ENCODE data around the gene DMBT1.

DMBT1 gene

DNA sequence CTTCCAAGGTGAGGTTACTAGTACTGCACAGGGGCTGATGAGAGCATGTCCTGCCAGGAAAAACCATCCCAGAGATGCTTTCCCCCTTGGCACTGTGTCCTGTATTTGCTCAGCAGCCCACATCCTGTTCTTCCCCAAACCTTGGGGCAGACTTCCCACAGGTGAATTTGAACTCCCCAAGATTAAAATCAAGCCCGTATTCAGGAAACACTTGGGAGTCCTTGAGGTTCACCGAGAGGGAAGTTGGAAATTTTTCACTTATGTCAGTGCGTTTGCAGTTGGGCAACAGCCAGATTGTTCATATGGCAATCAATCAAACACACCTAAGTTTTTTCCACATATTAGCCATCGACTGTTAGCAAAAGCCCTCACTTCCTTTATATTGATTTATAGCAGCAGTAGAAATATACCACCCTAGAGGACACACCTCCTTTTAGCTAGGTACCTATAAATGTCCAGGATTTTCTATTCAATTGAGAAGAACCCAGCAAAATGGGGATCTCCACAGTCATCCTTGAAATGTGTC lies at the start of gene DMBT1:
DMBT1 (plus strand) TSS at position 476 of the 526 bp plus-strand sequence; CDS start at position 493, 17 bp downstream.
- no peak for DNase-seq

- no peak for DNase-seq
These were observed 47.5 kb upstream of the DMBT1 start for GRCh38 chr10:122513053-122513452.

- DNase-seq: no peak
These were observed 46.3 kb upstream of the DMBT1 start for GRCh38 chr10:122514045-122514840.

GRCh38 chr10:122515022-122515424 lies 45.5 kb upstream of the DMBT1 start:
- DNase-seq: peak in 1 of 2 donors; percentile 12

DNA sequence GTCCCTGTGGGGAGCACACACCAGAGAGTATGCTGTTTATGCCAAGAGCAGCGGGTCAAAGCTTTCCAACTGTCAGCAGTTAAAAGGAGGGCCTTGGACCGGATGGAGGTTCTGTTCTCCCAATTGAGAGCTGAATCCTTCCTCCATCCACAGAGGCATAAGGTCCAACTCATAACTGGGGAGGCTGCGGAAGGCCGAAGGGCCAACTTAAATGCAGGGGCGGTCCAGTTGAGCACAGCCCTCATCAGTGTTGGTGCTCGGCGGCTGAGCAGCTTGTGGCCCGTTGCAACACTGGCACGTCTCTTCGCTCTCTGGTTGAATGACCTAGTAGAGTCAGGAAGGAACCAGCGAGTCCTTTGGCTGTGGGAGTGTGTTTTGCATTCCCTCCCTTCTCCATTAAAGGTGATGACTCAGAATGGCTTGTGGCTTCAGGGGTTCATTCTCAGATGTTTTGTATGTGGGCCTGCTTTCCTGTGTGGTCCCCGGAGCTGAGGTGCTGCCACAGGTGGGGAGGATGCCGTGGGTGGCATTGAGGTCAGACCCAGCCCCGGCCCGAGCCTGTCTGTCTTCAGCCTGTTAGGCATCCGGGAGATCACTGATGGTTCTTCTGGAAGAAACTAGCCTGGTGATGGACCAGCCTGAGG lies 44.8 kb upstream of the DMBT1 start:
- DNase-seq: no peak

DNA sequence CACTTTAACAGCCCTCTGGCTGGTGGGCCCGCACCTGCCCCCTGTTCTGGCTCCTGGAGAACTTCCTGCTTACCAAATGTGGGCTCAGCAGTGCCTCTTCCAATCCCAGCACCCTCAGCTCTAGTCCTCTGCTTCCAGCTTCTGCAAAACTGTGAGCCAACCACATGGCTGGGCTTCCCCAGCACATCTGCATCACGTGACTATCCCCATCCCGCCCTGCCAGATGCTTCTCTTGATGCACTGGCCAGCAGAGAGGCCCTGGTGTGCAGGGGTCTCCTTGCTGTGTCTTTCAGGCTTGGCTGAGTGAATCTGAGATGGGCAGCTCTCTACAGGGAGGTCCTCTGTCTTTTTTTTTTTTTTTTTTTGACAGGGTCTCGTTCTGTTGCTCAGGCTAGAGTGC lies 43.8 kb upstream of the DMBT1 start:
- peak in 1 of 2 donors; percentile 13 for DNase-seq

- DNase-seq: no peak
These were observed 41.4 kb upstream of the DMBT1 start for GRCh38 chr10:122519144-122519543.

DNA sequence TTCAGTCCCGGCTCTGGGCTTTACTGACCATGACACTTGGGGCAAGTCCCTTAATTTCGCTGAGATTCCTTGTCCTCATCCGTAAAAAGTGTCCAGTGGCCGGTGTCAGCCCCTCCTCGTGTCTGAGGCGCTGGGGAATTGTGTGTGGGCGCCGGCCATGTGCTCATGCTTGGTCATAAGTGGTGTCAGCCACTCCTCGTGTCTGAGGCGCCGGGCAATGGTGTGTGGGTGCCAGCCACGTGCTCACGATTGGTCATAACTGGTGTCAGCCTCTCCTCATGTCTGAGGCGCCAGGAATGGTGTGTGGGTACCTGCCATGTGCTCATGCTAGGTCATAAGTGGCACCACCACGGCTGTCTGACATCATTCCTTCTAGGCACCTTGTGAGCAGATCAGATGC lies 40.7 kb upstream of the DMBT1 start:
- no peak for DNase-seq

- DNase-seq: no peak
These were observed 39.5 kb upstream of the DMBT1 start for GRCh38 chr10:122521011-122521410.

GRCh38 chr10:122524811-122525210 lies 35.7 kb upstream of the DMBT1 start:
- DNase-seq: no peak

- DNase-seq: no peak
These were observed 34.8 kb upstream of the DMBT1 start for GRCh38 chr10:122525788-122526187.

DNA sequence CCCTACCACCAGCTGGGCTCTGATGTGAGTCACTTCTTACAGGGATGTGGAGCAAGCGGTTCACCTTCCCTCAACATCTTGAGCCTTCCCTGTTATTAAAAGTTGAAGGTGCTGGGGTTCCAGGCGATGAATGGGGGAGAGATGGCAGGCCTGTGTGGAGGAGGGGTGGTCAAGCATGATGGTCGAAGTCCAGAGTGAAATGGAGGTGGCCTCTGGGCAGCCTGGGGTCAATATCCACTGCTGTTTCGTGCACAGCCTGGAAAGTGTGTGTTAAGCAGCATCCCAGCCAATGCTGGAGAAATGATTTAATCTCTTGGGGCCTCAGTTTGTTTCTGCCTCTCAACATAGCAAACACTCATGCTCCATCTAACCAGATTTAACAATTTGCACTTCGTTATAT lies 33.7 kb upstream of the DMBT1 start:
- DNase-seq: no peak

DNA sequence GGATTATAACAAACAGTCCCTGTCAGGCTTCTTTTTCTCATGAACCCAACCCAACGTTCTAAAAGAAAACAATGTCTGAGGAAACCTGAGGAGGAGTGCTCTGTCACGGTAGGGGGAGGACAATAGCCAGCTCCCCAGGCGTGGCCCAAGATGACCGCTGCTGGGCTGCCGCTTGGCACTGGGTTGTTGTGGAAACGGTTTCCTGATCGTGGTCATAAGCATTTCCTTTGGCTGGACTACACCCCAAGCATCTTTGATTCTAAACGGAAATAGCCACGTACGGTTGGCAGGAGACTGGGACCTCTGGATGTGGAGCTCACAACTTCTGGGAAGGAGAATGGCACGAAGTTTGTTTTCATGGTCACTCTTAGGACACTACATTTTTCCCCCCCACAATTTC lies 30.4 kb upstream of the DMBT1 start:
- no peak for DNase-seq

GRCh38 chr10:122531261-122531660 lies 29.3 kb upstream of the DMBT1 start:
- DNase-seq: no peak

GRCh38 chr10:122531939-122532338 lies 28.6 kb upstream of the DMBT1 start:
- no peak for DNase-seq

GRCh38 chr10:122532601-122533296 lies 27.8 kb upstream of the DMBT1 start:
- DNase-seq: no peak

DNA sequence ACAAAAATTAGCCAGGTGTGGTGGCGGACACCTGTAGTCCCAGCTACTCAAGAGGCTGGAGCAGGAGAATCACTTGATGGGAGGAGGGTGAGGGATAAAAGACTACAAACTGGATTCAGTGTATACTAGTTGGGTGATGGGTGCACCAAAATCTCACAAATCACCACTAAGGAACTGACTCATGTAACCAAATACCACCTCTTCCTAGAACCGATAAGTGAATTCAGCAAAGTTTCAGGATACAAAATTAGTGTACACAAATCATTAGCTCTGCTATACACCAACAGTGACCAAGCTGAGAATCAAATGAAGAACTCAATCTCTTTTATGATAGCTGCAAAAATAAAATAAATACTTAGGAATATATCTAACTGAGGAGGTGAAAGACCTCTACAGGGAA lies 23.0 kb upstream of the DMBT1 start:
- no peak for DNase-seq

GRCh38 chr10:122541541-122542002 lies 19.0 kb upstream of the DMBT1 start:
- DNase-seq: no peak

- peak in 1 of 2 donors; percentile 8 for DNase-seq
These were observed 16.7 kb upstream of the DMBT1 start for GRCh38 chr10:122543676-122544445.

DNA sequence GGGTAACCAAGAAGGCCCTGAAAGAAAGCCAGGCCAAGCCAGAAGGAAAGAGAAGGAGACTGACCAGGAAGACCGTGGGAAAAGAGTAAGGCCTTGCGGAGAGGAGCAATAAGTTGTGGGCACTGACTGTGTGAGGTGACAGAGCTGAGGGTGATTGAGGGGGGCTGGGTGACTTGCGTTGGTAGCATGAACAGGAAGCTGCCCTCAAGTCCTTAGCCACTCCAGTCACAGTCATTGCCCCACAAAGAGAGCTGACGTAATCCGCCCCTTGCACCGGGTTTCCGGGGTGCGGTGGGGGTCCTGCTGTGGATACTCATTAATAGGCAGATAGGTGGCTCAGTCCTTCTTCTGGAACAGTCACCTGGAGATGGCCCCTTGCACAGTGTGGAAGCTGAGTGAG lies 16.1 kb upstream of the DMBT1 start:
- DNase-seq: no peak

DNA sequence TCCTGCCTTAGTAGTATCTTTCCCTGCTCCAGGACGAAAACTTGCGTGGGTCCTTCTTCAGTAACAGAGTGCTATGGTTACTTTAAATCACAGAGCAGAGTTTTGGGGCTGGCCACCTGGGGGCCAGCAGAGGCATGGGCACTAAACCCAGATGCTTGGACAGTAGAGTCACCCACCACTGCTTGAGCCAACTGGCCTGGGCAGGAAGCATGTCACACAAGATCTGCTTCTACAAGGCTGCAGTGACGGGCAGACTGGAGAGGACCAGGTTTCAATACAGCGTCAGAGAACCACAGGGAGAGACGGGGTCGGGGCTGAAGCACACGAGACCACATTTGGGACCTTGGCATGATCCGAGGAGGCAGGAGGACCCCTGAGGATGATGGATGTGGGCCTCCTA lies 14.3 kb upstream of the DMBT1 start:
- DNase-seq: no peak

DNA sequence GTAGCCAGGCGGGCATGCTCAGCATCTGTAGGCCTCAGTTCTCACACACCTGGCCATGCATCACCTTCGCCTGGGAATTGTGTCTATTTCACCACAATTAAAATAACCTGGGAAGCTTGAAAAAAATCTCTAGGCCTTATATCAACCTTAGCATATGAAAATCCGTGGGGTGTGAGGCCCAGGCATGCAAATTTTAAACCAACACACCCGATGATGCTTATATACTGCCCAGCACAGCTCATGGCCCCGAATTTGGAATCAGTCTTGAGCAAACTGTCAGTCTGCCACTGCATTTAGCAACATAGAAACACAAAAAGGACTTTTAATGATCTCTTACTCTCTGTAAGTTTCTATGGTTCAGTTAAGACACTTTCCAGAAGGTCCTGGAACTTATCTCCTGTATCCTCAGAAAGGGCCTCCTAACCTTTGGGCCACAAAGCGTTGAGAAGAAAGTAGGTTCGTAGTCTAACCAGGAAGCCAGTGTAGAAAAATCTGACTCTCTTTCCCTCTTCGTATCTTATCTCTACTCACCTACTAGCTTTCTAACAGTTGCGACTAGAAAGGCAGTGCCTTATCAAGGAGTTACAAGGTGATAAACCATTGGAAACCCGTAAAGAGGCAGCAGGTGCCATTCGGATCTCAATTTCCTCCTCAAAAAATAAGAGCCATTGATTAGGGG lies 12.0 kb upstream of the DMBT1 start:
- no peak for DNase-seq
